ENCODE measurements around the gene LDLRAD3.

GRCh38 chr11:35947437-35947836, 3.6 kb downstream of the LDLRAD3 start:
- TF ChIP-seq CTCF (conservative IDR thresholded peaks at IDR 0.05 in 1 of 2, IDR thresholded peaks at IDR 0.05 in 1 of 2; ENCODE audit: extremely low read depth in 1 of 2, insufficient read depth in 1 of 2, low read depth in 1 of 2, low read length in 2 of 2) (no peak), EZH2 (IDR thresholded peaks at IDR 0.05; ENCODE audit: borderline replicate concordance, low read length) (no peak)

Data from mammary epithelial cell (primary cell).